ENCODE measurements around the gene ZSWIM6. TPM values are rescaled to one million over a fixed set of nuclear protein-coding genes. Genes with fewer than 3 reads are reported as not detected.

ZSWIM6 gene
- total RNA-seq, 1 donor from 2014 or later, result 8.8 TPM

DNA sequence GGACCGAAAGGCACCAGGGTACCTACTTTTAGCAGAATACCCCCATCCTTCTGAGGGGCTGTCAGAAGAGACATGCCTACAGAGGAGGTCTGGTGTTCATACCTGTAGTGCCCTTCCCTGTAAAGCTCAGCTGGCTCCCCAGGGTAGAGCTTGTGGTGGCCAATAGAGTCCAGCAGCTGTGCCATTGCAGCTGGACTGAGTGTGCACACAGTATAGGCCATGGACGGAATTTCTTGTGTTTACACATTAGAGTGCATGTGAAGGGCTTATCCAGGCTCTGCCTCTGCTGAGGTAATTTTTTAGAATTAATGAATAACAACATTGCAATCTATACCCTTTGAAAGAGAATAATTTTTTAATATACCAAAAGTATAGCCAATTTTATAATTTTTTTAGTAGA, 191.0 kb downstream of the ZSWIM6 start:
- Histone ChIP-seq H3K27me3 (no peaks in the 10 kb centered on the region), H3K27ac (no peak overlapping the region), H3K36me3 (peaks cover 11 to 14% of the 10 kb centered on the region in 2 donors), H3K4me3 (no peak overlapping the region), H3K9me3 (no peaks in the 10 kb centered on the region), H3K4me1 (no peaks in the 10 kb centered on the region)
- TF ChIP-seq, protein P1, sequence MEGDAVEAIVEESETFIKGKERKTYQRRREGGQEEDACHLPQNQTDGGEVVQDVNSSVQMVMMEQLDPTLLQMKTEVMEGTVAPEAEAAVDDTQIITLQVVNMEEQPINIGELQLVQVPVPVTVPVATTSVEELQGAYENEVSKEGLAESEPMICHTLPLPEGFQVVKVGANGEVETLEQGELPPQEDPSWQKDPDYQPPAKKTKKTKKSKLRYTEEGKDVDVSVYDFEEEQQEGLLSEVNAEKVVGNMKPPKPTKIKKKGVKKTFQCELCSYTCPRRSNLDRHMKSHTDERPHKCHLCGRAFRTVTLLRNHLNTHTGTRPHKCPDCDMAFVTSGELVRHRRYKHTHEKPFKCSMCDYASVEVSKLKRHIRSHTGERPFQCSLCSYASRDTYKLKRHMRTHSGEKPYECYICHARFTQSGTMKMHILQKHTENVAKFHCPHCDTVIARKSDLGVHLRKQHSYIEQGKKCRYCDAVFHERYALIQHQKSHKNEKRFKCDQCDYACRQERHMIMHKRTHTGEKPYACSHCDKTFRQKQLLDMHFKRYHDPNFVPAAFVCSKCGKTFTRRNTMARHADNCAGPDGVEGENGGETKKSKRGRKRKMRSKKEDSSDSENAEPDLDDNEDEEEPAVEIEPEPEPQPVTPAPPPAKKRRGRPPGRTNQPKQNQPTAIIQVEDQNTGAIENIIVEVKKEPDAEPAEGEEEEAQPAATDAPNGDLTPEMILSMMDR (IDR thresholded peaks at IDR 0.05), result no peak
- intact Hi-C loops (cut with DNase I), result no loop called here
- no peak for DNase-seq (ENCODE audit: low spot score in 2 of 2)

DNA sequence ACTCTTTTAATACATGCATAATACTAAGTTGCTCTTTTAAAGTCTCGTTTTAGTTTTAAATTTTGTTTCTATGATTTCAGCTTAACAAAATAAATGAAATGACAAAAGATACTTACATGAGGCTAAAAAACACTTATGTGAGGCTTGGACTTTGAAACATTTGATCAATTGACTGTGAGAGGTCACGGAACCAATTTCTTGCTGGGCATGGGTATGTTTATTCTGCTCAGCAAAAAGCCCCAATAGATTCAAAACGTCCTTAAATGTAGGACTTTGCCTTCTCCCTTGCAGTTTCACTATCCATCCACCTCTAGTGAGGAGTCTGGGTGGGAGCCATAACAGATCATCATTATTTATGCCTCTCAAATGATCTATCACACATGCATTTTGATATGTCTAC, 191.9 kb downstream of the ZSWIM6 start:
- Histone ChIP-seq H3K4me1 (no peaks in the 10 kb centered on the region), H3K9me3 (no peaks in the 10 kb centered on the region), H3K36me3 (peaks cover 11 to 14% of the 10 kb centered on the region in 2 donors), H3K27me3 (no peaks in the 10 kb centered on the region), H3K4me3 (no peak overlapping the region), H3K27ac (no peak overlapping the region)
- no peak for DNase-seq (ENCODE audit: low spot score in 2 of 2)
- TF ChIP-seq, protein P1 (IDR thresholded peaks at IDR 0.05), result no peak
- intact Hi-C loops (cut with DNase I), result no loop called here

DNA sequence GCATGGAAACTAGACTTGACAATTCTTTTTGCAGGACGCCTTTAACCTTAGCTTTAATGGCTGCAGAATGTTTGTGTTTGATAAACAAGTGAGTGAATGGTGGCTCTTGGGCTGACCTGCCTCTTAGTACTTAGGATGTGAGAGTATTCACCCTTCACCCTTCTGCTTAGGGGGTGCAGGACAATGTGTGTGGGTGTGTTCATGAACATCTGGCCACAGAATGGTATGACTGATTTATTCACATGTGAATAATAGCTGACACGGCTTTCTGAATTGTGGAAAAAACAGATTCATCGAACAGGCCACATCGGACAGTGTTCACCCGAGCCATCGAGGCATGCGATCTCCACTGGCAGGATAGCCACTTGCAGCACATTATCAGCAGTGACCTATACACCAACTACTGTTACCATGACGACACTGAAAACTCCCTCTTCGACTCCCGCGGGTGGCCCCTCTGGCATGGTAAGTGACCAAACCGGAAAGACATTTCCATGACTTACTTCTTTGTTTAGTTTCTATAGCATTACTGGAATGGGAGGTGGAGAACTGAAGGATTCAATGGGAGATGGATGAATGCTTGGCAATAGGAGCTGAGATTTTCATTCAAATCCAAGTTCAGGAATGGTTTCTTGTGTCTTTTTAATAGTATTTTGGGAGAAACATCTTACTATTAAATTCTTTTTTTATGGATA, 193.6 kb downstream of the ZSWIM6 start:
- Histone ChIP-seq H3K27ac (no peak overlapping the region), H3K36me3 (peaks cover 14 to 16% of the 10 kb centered on the region in 2 donors), H3K4me3 (no peak overlapping the region), H3K27me3 (no peaks in the 10 kb centered on the region), H3K4me1 (no peaks in the 10 kb centered on the region), H3K9me3 (no peaks in the 10 kb centered on the region)
- TF ChIP-seq, protein P1 (IDR thresholded peaks at IDR 0.05), result no peak
- intact Hi-C loops (cut with DNase I), result no loop called here
- DNase-seq (ENCODE audit: low spot score in 2 of 2), result no peak

DNA sequence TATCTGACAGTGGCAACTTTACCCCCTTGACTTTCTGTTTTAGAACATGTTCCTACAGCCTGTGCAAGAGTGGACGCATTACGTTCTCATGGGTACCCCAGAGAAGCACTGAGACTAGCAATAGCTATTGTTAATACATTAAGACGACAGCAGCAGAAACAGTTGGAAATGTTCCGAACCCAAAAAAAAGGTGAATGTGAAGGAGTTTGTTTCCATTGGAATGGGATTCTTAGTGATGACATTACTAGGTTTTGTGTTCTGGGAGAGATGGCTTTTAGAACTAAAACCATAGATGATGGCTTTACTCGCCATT, 194.1 kb downstream of the ZSWIM6 start:
- H3K36me3 ChIP-seq, result peaks cover 14 to 16% of the 10 kb centered on the region in 2 donors
- TF ChIP-seq, protein P1 (IDR thresholded peaks at IDR 0.05), result no peak
- H3K27me3 ChIP-seq, result no peaks in the 10 kb centered on the region
- no peak overlapping the region for H3K27ac ChIP-seq
- no peaks in the 10 kb centered on the region for H3K9me3 ChIP-seq
- no peaks in the 10 kb centered on the region for H3K4me1 ChIP-seq
- no peak overlapping the region for H3K4me3 ChIP-seq
- DNase-seq (ENCODE audit: low spot score in 2 of 2), result no peak
- intact Hi-C loops (cut with DNase I), result no loop called here

DNA sequence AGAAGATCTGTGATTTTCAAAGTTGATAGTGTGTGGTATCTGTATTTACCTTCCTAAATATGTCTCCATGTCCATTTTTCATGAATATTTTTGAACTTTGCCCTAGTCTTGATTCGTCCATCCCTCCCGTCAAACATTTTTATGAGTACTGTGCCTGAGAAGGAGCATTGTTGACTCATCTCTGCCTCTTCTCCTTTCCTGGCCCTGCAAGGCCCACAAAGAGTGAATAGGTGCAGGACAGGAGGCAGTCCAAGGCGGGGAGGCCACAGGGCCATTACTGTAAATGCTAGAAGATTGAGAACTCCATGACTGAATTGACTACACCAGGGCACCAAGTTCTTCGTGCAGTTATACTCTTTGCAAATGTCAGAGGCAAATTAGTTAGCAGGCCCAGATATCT, 200.9 kb downstream of the ZSWIM6 start:
- H3K9me3 ChIP-seq, result peaks cover 0 to 9% of the 10 kb centered on the region in 2 donors
- no peaks in the 10 kb centered on the region for H3K4me1 ChIP-seq
- no peak overlapping the region for H3K27ac ChIP-seq
- TF ChIP-seq, protein P1 (IDR thresholded peaks at IDR 0.05), result no peak
- H3K27me3 ChIP-seq, result no peaks in the 10 kb centered on the region
- DNase-seq (ENCODE audit: low spot score in 2 of 2), result no peak
- intact Hi-C loops (cut with DNase I), result loop anchor here (10.0 kb wide), 1 partner anchor 368 kb away; the partner anchor contains the start of gene SMIM15
- peaks cover 10 to 30% of the 10 kb centered on the region in 2 donors for H3K36me3 ChIP-seq
- no peak overlapping the region for H3K4me3 ChIP-seq
